ENCODE data around the gene SLC32A1.

SLC32A1 gene

GRCh38 chr20:38732981-38733380, 8.7 kb downstream of the SLC32A1 start:
- no peak overlapping the region for H3K23ac ChIP-seq (ENCODE audit: low read length in 2 of 2)
- no peak overlapping the region for H4K91ac ChIP-seq (ENCODE audit: low read length)
- no peak overlapping the region for H2BK12ac ChIP-seq (ENCODE audit: low read length in 2 of 2)
- H2BK15ac ChIP-seq (ENCODE audit: low read depth, poor library complexity, severe bottlenecking), result no peak overlapping the region
- H3K4me2 ChIP-seq (ENCODE audit: low read length, poor library complexity, severe bottlenecking), result no peak overlapping the region
- H3K14ac ChIP-seq (ENCODE audit: low read length in 2 of 2), result no peak overlapping the region
- H3K4ac ChIP-seq (ENCODE audit: low read depth in 1 of 2, low read length in 2 of 2), result no peak overlapping the region
- H3K4me1 ChIP-seq (ENCODE audit: control insufficient read depth, insufficient read depth, low read depth, low read length), result peaks cover 11% of the 10 kb centered on the region
- H3K18ac ChIP-seq (ENCODE audit: low read depth in 1 of 2, low read length in 2 of 2), result no peak overlapping the region
- no peaks in the 10 kb centered on the region for H3K36me3 ChIP-seq (ENCODE audit: control insufficient read depth in 1 of 2, insufficient read depth in 2 of 2, low read depth in 1 of 2, low read length in 2 of 2)
- H2BK120ac ChIP-seq (ENCODE audit: low read depth, low read length), result no peak overlapping the region
- no peak overlapping the region for H2AK5ac ChIP-seq (ENCODE audit: low read length, severe bottlenecking)
- H3K27ac ChIP-seq (ENCODE audit: low read length, poor library complexity, severe bottlenecking), result no peak overlapping the region
- no peak overlapping the region for H4K8ac ChIP-seq (ENCODE audit: low read length)
- H3K9ac ChIP-seq (ENCODE audit: low read length), result no peak overlapping the region
- WGBS, result 81% methylated on average over 4 of the region's 4 CpGs
- no peak overlapping the region for H2AFZ ChIP-seq (ENCODE audit: low read depth, low read length)
- H2BK5ac ChIP-seq (ENCODE audit: low read depth, low read length, poor library complexity, severe bottlenecking), result no peak overlapping the region
- no peak overlapping the region for H3K4me3 ChIP-seq (ENCODE audit: insufficient read depth in 1 of 2, low read depth in 1 of 2, low read length in 2 of 2)
- peaks cover 4% of the 10 kb centered on the region for H3K9me3 ChIP-seq (ENCODE audit: control insufficient read depth, low read length)
- H3K79me1 ChIP-seq (replicated peaks; ENCODE audit: low read length, poor library complexity, severe bottlenecking), result no peaks in the 10 kb centered on the region
- DNase-seq, result no peak
- peaks cover 79 to 84% of the 10 kb centered on the region in 2 experiments for H3K27me3 ChIP-seq (ENCODE audit: control insufficient read depth in 1 of 2, insufficient read depth in 1 of 2, low read length in 2 of 2)

- Histone ChIP-seq H4K91ac (ENCODE audit: low read length) (no peak overlapping the region), H3K27me3 (ENCODE audit: control insufficient read depth in 1 of 2, insufficient read depth in 1 of 2, low read length in 2 of 2) (peaks cover 63 to 76% of the 10 kb centered on the region in 2 experiments), H3K27ac (ENCODE audit: low read length, poor library complexity, severe bottlenecking) (no peak overlapping the region), H3K14ac (ENCODE audit: low read length in 2 of 2) (no peak overlapping the region), H2BK15ac (ENCODE audit: low read depth, poor library complexity, severe bottlenecking) (no peak overlapping the region), H3K18ac (ENCODE audit: low read depth in 1 of 2, low read length in 2 of 2) (no peak overlapping the region), H4K8ac (ENCODE audit: low read length) (no peak overlapping the region), H3K9ac (ENCODE audit: low read length) (no peak overlapping the region), H2AFZ (ENCODE audit: low read depth, low read length) (no peak overlapping the region), H2BK5ac (ENCODE audit: low read depth, low read length, poor library complexity, severe bottlenecking) (no peak overlapping the region), H2BK12ac (ENCODE audit: low read length in 2 of 2) (no peak overlapping the region), H3K36me3 (ENCODE audit: control insufficient read depth in 1 of 2, insufficient read depth in 2 of 2, low read depth in 1 of 2, low read length in 2 of 2) (no peaks in the 10 kb centered on the region), H3K4me2 (ENCODE audit: low read length, poor library complexity, severe bottlenecking) (no peak overlapping the region), H3K23ac (ENCODE audit: low read length in 2 of 2) (no peak overlapping the region), H3K4me3 (ENCODE audit: insufficient read depth in 1 of 2, low read depth in 1 of 2, low read length in 2 of 2) (no peak overlapping the region), H3K9me3 (ENCODE audit: control insufficient read depth, low read length) (no peaks in the 10 kb centered on the region), H3K4me1 (ENCODE audit: control insufficient read depth, insufficient read depth, low read depth, low read length) (peaks cover 6% of the 10 kb centered on the region), H3K4ac (ENCODE audit: low read depth in 1 of 2, low read length in 2 of 2) (no peak overlapping the region), H2BK120ac (ENCODE audit: low read depth, low read length) (no peak overlapping the region), H2AK5ac (ENCODE audit: low read length, severe bottlenecking) (no peak overlapping the region), H3K79me1 (replicated peaks; ENCODE audit: low read length, poor library complexity, severe bottlenecking) (no peaks in the 10 kb centered on the region)
- no peak for DNase-seq
- 66% methylated on average over 6 of the region's 6 CpGs for WGBS
These were observed 10.9 kb downstream of the SLC32A1 start for GRCh38 chr20:38735172-38735571.

GRCh38 chr20:38737887-38738286, 13.6 kb downstream of the SLC32A1 start:
- H4K8ac ChIP-seq (ENCODE audit: low read length), result no peak overlapping the region
- WGBS, result 93% methylated on average over 1 of the region's 1 CpG
- no peak overlapping the region for H2BK120ac ChIP-seq (ENCODE audit: low read depth, low read length)
- no peak overlapping the region for H3K23ac ChIP-seq (ENCODE audit: low read length in 2 of 2)
- H3K36me3 ChIP-seq (ENCODE audit: control insufficient read depth in 1 of 2, insufficient read depth in 2 of 2, low read depth in 1 of 2, low read length in 2 of 2), result no peaks in the 10 kb centered on the region
- H3K18ac ChIP-seq (ENCODE audit: low read depth in 1 of 2, low read length in 2 of 2), result no peak overlapping the region
- no peaks in the 10 kb centered on the region for H3K79me1 ChIP-seq (replicated peaks; ENCODE audit: low read length, poor library complexity, severe bottlenecking)
- no peaks in the 10 kb centered on the region for H3K4me1 ChIP-seq (ENCODE audit: control insufficient read depth, insufficient read depth, low read depth, low read length)
- peaks cover 59 to 76% of the 10 kb centered on the region in 2 experiments for H3K27me3 ChIP-seq (ENCODE audit: control insufficient read depth in 1 of 2, insufficient read depth in 1 of 2, low read length in 2 of 2)
- no peak overlapping the region for H3K4ac ChIP-seq (ENCODE audit: low read depth in 1 of 2, low read length in 2 of 2)
- H2BK12ac ChIP-seq (ENCODE audit: low read length in 2 of 2), result no peak overlapping the region
- no peak overlapping the region for H3K9ac ChIP-seq (ENCODE audit: low read length)
- no peaks in the 10 kb centered on the region for H3K9me3 ChIP-seq (ENCODE audit: control insufficient read depth, low read length)
- no peak overlapping the region for H2BK5ac ChIP-seq (ENCODE audit: low read depth, low read length, poor library complexity, severe bottlenecking)
- H2AK5ac ChIP-seq (ENCODE audit: low read length, severe bottlenecking), result no peak overlapping the region
- no peak overlapping the region for H4K91ac ChIP-seq (ENCODE audit: low read length)
- H3K14ac ChIP-seq (ENCODE audit: low read length in 2 of 2), result no peak overlapping the region
- H3K4me2 ChIP-seq (ENCODE audit: low read length, poor library complexity, severe bottlenecking), result no peak overlapping the region
- H3K27ac ChIP-seq (ENCODE audit: low read length, poor library complexity, severe bottlenecking), result no peak overlapping the region
- no peak overlapping the region for H2AFZ ChIP-seq (ENCODE audit: low read depth, low read length)
- H2BK15ac ChIP-seq (ENCODE audit: low read depth, poor library complexity, severe bottlenecking), result no peak overlapping the region
- H3K4me3 ChIP-seq (ENCODE audit: insufficient read depth in 1 of 2, low read depth in 1 of 2, low read length in 2 of 2), result no peak overlapping the region
- DNase-seq, result no peak

- no peaks in the 10 kb centered on the region for H3K36me3 ChIP-seq (ENCODE audit: control insufficient read depth in 1 of 2, insufficient read depth in 2 of 2, low read depth in 1 of 2, low read length in 2 of 2)
- no peak overlapping the region for H2AK5ac ChIP-seq (ENCODE audit: low read length, severe bottlenecking)
- H3K4ac ChIP-seq (ENCODE audit: low read depth in 1 of 2, low read length in 2 of 2), result no peak overlapping the region
- no peak overlapping the region for H3K14ac ChIP-seq (ENCODE audit: low read length in 2 of 2)
- H4K91ac ChIP-seq (ENCODE audit: low read length), result no peak overlapping the region
- no peaks in the 10 kb centered on the region for H3K9me3 ChIP-seq (ENCODE audit: control insufficient read depth, low read length)
- no peak overlapping the region for H3K27ac ChIP-seq (ENCODE audit: low read length, poor library complexity, severe bottlenecking)
- H2BK5ac ChIP-seq (ENCODE audit: low read depth, low read length, poor library complexity, severe bottlenecking), result no peak overlapping the region
- peaks cover 18 to 34% of the 10 kb centered on the region in 2 experiments for H3K27me3 ChIP-seq (ENCODE audit: control insufficient read depth in 1 of 2, insufficient read depth in 1 of 2, low read length in 2 of 2)
- H2BK15ac ChIP-seq (ENCODE audit: low read depth, poor library complexity, severe bottlenecking), result no peak overlapping the region
- H2AFZ ChIP-seq (ENCODE audit: low read depth, low read length), result no peak overlapping the region
- 84% methylated on average over 2 of the region's 2 CpGs for WGBS
- no peak overlapping the region for H2BK12ac ChIP-seq (ENCODE audit: low read length in 2 of 2)
- H3K23ac ChIP-seq (ENCODE audit: low read length in 2 of 2), result no peak overlapping the region
- H4K8ac ChIP-seq (ENCODE audit: low read length), result no peak overlapping the region
- no peak overlapping the region for H3K4me3 ChIP-seq (ENCODE audit: insufficient read depth in 1 of 2, low read depth in 1 of 2, low read length in 2 of 2)
- peaks cover 15% of the 10 kb centered on the region for H3K79me1 ChIP-seq (replicated peaks; ENCODE audit: low read length, poor library complexity, severe bottlenecking)
- no peak overlapping the region for H2BK120ac ChIP-seq (ENCODE audit: low read depth, low read length)
- H3K9ac ChIP-seq (ENCODE audit: low read length), result no peak overlapping the region
- no peak overlapping the region for H3K18ac ChIP-seq (ENCODE audit: low read depth in 1 of 2, low read length in 2 of 2)
- no peak for DNase-seq
- H3K4me2 ChIP-seq (ENCODE audit: low read length, poor library complexity, severe bottlenecking), result no peak overlapping the region
- H3K4me1 ChIP-seq (ENCODE audit: control insufficient read depth, insufficient read depth, low read depth, low read length), result peaks cover 5% of the 10 kb centered on the region
These were observed 21.5 kb downstream of the SLC32A1 start for GRCh38 chr20:38745757-38746156.
